PFSK-1 (cell line): Measurements from ENCODE around the gene IQCE.

Source experiments
- FOXP2 ChIP-seq: optimal IDR thresholded peaks from 2 replicates; pipeline ENCODE3; 2011; ENCODE audit warnings: borderline replicate concordance, control low read depth, inconsistent platforms; ENCODE audit not compliant: insufficient read depth; ENCODE audit errors: extremely low read length, extremely low read depth
- POLR2AphosphoS5 ChIP-seq: IDR thresholded peaks from 2 replicates; pipeline ENCODE4 v1.6.1; 2012; ENCODE audit warnings: low read depth, mild to moderate bottlenecking, control low read depth, low read length, moderate library complexity
- SIN3A ChIP-seq: IDR thresholded peaks from 2 replicates; pipeline ENCODE4 v1.6.1; 2012; ENCODE audit warnings: mild to moderate bottlenecking, low read length, moderate library complexity, borderline replicate concordance; ENCODE audit not compliant: insufficient read depth
- TAF1 ChIP-seq: IDR thresholded peaks from 2 replicates; pipeline ENCODE4 v1.6.1; 2012; ENCODE audit warnings: low read length, control low read depth, borderline replicate concordance; ENCODE audit not compliant: insufficient read depth
- TF ChIP-seq, protein P1 (sequence below), 2 experiments: IDR thresholded peaks; 2 replicates each; pipeline versions ENCODE4 v1.6.1 to v1.8.0; 2011 to 2012; ENCODE audit warnings: low read depth in 2 of 2, low read length in 2 of 2, control low read depth in 1 of 2, inconsistent platforms in 1 of 2, mild to moderate bottlenecking in 1 of 2, moderate library complexity in 1 of 2; ENCODE audit not compliant: insufficient read depth in 1 of 2

DNA sequence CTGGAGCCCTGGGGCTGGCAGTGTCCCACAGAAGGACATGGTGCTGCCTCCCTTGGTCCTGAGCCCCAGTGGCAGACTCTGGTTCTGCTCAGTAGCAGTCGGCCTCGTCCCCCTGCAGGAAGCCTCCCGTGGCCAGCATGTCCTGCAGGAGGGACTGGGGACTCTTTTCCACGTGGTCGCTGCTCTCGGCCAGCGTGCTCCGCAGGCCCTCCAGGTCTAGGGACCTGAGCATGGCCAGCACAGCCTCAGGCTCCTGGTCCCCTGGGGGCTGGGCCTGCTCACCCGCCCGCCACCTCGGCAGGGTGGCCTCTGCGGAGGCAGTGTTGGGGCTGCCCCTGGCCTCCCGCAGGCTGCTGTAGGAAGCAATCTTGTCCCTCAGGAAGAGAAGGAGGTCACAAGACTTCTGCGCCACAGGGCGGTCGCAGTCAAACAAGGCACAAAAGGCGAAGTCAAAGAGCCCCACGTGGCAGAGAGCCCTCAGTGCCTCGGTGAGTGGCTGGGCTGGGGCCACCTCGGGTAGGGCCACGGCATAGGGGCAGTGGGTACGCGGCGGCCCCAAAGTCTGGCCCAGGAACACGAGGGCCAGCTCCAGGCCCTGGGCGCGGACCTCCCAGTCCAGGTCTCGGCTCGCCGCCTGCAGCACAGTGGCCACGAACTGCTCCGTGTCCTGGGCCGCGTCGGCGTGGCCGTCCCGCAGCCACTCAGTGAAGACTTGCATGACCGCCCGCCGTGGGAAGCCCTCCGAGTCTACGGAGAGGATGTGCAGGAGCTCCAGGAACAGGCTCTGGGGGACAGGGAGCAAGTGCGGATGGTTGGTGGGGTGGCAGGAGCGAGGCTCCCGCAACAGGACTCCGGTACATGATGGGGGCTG is 20.6 kb upstream of the IQCE start:
- TF ChIP-seq POLR2AphosphoS5 (no peak), SIN3A (no peak), FOXP2 (no peak), TAF1 (no peak)
- TF ChIP-seq, protein P1, sequence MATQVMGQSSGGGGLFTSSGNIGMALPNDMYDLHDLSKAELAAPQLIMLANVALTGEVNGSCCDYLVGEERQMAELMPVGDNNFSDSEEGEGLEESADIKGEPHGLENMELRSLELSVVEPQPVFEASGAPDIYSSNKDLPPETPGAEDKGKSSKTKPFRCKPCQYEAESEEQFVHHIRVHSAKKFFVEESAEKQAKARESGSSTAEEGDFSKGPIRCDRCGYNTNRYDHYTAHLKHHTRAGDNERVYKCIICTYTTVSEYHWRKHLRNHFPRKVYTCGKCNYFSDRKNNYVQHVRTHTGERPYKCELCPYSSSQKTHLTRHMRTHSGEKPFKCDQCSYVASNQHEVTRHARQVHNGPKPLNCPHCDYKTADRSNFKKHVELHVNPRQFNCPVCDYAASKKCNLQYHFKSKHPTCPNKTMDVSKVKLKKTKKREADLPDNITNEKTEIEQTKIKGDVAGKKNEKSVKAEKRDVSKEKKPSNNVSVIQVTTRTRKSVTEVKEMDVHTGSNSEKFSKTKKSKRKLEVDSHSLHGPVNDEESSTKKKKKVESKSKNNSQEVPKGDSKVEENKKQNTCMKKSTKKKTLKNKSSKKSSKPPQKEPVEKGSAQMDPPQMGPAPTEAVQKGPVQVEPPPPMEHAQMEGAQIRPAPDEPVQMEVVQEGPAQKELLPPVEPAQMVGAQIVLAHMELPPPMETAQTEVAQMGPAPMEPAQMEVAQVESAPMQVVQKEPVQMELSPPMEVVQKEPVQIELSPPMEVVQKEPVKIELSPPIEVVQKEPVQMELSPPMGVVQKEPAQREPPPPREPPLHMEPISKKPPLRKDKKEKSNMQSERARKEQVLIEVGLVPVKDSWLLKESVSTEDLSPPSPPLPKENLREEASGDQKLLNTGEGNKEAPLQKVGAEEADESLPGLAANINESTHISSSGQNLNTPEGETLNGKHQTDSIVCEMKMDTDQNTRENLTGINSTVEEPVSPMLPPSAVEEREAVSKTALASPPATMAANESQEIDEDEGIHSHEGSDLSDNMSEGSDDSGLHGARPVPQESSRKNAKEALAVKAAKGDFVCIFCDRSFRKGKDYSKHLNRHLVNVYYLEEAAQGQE (IDR thresholded peaks at IDR 0.05; ENCODE audit: insufficient read depth in 1 of 2, low read depth in 2 of 2, low read length in 2 of 2) = no peak
